ENCODE data around the gene GTF3C2.

GTF3C2 gene, protein sequence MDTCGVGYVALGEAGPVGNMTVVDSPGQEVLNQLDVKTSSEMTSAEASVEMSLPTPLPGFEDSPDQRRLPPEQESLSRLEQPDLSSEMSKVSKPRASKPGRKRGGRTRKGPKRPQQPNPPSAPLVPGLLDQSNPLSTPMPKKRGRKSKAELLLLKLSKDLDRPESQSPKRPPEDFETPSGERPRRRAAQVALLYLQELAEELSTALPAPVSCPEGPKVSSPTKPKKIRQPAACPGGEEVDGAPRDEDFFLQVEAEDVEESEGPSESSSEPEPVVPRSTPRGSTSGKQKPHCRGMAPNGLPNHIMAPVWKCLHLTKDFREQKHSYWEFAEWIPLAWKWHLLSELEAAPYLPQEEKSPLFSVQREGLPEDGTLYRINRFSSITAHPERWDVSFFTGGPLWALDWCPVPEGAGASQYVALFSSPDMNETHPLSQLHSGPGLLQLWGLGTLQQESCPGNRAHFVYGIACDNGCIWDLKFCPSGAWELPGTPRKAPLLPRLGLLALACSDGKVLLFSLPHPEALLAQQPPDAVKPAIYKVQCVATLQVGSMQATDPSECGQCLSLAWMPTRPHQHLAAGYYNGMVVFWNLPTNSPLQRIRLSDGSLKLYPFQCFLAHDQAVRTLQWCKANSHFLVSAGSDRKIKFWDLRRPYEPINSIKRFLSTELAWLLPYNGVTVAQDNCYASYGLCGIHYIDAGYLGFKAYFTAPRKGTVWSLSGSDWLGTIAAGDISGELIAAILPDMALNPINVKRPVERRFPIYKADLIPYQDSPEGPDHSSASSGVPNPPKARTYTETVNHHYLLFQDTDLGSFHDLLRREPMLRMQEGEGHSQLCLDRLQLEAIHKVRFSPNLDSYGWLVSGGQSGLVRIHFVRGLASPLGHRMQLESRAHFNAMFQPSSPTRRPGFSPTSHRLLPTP

DNA sequence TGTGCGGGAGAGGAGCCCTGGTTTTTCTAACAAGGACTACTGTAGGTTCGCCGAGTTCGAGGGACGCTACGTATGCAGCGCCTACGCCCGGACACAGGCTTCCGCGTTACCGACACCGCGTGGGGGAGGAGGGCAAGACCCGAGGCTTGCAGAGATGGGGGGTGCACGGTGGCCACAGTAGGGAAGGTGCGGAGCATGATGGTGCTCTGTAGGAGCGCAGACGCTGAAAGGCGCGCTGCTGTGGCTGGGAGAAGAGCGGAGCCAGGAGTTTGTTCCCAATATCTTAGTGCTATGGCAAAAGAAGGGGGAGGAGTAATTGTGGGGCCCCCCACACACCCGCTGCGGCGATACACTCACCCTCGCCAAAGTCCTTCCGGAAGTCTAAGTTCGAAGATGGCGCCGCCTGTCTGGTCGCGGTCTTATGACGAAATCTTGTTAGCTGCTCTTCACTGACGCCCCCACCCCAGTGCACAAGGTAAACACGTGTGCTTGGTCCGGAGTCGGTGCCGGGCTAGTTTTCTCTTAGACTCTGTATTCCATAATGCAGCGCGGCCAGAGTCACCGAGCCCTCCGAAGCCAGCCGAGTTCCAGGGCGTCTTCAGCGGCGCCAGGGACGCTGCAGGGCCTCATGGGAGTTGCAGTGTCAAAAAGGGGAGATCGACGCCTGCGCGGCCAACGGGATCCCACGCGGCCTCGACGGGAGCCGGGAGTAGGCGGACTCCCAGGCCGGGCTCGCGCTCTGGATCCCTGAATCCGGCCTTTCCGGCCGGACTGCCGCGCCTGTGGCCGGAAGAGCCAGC lies at the start of gene GTF3C2:
Gene GTF3C2 (minus strand): TSS at position 383 of the 800 bp plus-strand sequence. CDS start 13,210 bp downstream, outside the sequence.
- DNase-seq (ENCODE audit: extremely low read depth in 1 of 2, low read depth in 1 of 2), result peak; percentile 78 to 90

DNA sequence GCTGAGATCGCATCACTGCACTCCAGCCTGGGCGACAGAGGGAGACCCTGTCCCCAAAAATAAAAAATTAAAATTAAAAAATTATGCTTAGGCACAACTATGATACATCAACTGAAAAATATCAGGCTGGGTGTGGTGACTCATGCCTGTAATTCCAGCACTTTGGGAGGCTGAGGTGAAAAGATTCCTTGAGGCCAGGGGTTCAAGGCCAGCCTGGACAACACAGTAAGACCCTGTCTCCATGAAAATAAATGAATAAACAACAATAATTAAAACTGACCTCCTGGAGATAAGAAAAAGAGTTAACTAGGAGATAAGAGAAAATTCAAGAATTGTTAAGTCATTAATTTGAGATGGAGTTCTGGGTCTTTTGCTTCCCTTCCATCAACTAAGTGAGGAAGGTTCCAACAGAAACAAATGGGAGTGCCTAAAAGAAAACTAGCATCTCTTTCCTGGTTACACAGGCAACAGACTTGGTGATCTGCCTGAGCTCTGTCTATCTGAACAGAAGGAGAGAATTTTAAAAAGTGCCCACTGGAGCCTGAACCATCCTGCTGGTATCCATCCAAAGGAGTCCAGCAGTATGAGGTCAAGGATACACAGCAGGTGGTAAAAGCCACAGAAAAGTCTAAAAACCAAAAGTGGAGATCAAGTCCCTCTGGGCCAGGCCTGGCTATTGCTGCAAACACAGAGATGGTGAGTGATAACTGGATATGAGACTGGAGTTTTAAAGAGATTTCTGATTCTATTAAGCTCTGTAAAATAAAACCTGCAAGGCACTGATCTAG lies 44.0 kb upstream of the GTF3C2 start:
- DNase-seq (ENCODE audit: extremely low read depth in 1 of 2, low read depth in 1 of 2), result no peak

DNA sequence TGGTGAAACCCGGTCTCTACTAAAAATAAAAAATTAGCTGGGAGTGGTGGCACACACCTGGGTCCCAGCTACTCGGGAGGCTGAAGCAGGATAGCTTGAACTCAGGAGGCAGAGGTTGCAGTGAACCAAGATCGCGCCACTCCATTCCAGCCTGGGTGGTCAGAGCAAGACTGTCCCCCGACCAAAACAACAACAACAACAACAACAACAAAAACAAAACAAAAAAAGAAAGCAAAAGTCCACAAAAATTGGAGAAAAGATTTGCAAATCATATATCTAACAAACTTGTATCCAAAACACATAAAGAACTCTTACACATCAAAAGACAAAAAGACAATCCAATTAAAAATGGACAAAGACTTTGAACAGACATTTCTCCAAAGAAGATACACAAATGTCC lies 42.4 kb upstream of the GTF3C2 start:
- no peak for DNase-seq (ENCODE audit: extremely low read depth in 1 of 2, low read depth in 1 of 2)

DNA sequence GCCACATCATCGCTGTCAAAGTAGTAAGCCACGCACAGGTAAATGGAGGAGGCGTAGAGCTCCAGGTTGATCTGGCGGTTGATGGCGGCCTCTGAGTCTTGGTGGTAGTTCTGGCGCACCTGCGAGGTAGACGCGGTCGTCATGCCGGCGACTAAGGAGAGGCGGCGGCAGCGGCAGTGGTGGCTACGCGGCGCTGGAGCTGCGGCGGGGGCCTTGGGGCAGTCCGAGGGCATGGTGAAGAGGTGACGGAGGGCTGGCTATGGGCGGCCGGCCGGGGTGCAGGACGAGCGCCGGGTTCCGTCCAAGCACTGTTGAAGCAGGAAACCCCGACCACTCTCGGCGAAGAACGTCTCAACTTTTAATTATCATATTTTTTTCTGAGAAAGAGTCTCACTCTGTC lies 36.7 kb upstream of the GTF3C2 start:
- DNase-seq (ENCODE audit: extremely low read depth in 1 of 2, low read depth in 1 of 2), result no peak

DNA sequence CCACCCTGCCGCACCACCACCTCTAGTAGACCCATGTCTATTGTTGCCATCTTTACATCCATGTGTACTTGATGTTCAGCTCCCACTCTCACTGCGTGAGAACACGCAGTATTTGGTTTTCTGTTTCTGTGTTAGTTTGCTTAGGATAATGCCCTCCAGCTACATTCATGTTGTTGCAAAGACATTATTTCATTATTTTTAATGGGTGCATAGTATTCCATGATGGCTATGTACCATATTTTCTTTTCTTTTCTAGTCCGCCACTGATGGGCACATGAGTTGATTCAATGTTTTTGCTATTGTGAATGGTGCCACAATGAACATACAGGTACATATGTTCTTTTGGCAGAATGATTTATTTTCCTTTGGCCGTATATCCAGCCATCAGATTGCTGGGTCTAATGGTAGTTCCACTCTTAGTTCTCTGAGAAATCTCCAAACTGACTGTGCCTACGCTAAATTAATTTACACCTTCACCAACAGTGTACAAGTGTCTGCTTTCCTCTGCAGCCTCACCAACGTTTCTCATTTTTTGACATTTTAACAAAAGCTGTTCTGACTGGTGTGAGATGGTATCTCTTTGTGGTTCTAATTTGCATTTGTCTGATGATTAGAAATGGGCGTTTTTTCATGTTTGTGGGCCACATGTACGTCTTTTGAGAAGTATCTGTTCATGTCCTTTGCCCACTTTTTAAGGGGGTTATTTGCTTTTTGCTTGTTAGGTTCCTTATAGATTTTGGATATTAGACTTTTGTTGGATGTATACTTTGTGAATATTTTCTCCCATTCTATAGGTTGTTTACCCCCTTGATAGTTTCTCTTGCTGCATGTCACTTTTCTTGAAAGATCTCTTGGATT lies 34.5 kb upstream of the GTF3C2 start:
- DNase-seq (ENCODE audit: extremely low read depth in 1 of 2, low read depth in 1 of 2), result no peak

DNA sequence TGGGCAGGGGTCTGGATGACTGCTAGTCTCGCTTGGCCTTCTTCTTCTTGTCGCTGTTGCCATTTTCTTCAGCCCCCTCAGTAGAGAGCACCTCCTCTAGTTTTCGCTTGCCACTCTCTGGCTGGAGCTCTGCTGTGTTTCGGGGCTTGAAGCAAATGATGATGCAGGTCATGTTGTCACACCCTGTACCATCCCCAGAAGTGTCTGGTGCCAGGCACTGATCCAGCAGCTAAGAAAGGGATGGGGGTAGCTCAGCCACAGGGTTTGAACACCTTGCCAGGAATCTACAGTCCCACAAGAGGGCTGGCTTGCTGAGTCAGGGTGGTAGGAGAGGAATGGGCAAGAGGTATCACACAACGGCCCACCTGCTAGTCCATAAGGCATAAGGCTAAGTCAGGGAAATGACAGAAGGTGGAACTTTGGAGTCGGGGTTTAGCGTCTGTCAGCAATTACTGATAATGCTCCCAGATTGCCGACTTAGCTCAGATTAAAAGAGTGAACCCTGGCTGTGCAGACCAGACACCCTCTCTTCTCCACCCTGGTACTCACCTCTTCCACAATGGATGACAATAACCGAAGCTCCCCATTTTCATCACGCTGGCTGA lies 25.1 kb upstream of the GTF3C2 start:
- DNase-seq (ENCODE audit: extremely low read depth in 1 of 2, low read depth in 1 of 2), result no peak

DNA sequence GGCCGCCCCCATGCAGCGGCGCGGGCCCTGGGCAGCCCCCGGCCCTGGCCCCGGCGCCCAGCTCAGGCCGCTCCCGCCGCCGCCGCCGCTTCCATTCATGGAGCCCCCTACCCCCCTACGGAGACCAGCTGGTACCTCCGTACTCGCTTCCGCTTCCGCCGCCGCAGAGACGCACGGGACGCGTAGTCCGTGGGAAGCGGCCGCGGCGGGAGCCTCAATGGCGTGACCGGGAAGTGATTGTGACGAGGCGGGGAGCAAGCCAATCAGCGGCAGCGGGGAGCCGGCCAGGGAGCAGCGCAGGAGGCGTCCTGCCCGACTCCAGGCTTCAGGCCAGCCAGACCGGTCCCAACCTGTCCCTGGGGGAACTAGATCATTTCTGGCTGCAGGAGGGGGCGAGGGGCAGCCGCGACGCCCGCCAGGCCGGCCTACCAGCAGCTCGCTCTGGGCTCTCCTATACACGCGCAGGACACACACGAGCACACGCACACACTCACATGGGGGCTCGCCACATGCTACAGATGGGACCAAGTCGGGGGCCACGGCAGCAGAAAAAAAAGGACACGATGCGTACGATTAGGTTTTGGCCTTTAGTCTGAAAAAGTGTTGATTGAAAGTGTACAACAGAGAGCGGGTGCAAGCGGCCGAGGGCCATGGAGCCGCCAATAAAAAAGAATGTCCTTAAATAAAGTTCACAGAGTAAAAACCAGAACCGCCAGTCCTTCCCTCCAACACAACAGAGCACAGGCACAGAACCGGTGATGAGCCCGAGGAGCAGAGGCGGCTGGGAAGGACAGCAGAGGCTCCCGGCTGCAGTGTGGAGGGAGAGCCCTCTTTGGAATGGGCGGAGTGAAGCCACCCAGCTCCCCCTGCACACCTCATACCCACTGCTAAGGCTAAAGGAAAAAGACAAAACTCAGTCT lies 24.3 kb upstream of the GTF3C2 start, which contains the start of gene ZNF513:
Gene ZNF513 (minus strand): TSS at position 109 of the 920 bp plus-strand sequence. CDS start 208 bp downstream, outside the sequence.
- peak; percentile 81 to 88 for DNase-seq (ENCODE audit: extremely low read depth in 1 of 2, low read depth in 1 of 2)

DNA sequence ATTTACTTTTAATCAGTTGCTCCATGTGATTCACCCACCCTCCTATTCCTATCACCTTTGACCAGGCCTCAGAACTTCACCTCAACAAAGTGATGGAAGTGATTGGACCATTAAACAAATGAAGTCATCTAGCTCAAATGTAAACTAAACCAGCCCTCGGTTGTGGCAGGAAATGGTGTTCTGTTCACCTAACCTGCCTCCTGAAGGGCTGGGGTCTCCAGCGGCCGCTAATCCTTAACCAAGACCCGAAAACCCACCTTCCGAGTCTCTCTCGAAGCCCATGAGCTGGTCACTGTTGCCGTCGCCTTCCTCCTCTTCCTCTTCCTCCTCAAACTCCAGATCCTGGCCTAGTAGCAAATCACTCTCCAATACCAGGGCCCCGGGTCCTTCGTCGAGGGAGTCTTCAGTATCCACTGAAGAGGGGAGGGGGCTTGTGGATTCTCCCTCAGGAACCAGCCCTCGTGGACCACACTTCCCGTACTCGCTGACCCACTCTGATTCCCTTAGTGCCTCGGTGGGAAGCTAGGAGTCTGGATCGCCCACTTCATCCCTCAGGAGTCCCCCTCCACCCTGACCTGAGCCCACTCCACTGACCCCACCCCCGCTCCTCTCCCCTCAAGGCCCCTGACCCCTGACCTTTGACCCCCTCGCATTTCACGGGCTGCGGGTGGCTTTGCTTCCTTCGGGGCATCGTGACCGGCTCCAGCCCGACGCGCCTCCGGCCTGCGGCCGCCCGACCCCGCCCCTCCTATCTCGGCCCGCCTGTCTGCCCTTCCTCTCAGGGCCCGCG lies 23.5 kb upstream of the GTF3C2 start:
- DNase-seq (ENCODE audit: extremely low read depth in 1 of 2, low read depth in 1 of 2), result no peak

DNA sequence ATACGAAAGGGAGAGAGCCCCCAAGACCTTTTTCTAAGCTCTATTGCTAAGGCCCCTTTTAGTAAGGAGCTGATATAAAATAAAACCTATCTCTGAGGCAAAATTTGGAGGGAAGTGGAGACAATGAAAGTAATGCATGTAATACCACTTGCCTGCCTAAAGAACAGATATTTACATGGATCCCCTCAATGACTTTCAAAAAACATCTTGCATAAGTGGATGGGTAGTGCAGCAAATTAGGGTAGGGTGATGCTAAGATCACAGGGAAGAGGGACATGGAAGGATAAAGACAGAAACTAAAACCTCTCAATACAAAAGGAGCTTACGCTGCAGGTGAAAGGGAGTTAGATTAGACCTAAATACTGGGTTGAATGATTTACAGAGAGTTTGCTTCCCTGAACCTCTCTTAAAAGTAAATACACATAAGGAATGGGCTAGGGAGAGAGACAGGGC lies 22.8 kb upstream of the GTF3C2 start:
- no peak for DNase-seq (ENCODE audit: extremely low read depth in 1 of 2, low read depth in 1 of 2)

DNA sequence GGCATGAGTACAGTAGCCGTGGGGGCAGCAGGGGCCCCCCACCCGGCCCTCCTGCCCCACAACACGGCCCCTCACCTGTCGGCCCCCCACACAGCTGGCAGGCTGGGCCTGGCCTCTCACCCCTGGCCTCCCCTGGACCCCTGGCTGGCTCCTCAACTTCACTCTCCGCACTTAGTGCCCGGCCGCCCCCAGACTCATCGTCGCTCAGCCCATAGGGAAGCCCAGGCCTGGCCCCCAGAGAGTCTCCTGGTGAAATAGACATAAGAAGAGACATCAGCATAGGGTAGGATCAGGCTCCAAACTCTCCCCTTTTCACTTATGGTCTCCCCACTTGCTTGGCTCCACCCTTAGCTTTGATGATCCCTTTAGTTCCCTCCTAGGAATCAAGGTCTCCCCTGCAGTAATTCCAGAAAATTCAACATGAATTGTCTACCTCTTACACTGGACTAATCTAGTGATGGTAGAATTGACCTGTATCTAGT lies 22.3 kb upstream of the GTF3C2 start:
- no peak for DNase-seq (ENCODE audit: extremely low read depth in 1 of 2, low read depth in 1 of 2)

DNA sequence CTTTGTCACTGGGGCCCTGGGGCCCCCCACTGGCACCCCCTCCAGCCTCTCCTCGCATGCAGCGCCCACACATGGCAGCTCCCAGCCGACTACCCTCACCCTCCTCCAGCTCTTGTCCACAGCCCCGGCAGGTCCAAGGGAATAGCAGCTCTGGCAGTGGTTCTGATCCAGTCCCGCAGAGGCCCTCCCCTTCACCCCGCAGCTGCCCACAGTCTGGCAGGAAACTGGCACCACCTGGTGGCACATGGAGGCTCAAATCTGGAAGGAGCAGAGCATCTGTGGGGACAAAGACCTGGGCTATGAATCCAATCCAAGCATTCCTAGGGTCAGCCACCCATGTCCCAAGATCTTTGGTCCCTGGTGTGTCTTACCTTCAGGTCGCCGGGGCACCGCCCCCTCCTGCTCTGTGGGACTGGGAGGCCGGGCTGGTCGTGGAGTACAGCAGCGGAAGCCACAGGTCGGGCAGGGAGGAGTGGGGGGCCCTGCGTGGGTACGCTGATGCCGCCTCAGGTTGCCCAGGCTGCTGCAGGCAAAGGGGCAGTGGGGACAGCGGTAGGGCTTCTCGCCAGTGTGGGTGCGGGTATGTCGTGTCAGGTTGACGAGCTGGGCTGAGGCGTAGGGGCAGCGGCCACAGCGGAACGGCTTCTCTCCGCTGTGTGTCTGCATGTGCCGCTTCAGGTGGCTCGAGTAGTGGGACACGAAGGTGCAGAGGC lies 21.7 kb upstream of the GTF3C2 start:
- no peak for DNase-seq (ENCODE audit: extremely low read depth in 1 of 2, low read depth in 1 of 2)

DNA sequence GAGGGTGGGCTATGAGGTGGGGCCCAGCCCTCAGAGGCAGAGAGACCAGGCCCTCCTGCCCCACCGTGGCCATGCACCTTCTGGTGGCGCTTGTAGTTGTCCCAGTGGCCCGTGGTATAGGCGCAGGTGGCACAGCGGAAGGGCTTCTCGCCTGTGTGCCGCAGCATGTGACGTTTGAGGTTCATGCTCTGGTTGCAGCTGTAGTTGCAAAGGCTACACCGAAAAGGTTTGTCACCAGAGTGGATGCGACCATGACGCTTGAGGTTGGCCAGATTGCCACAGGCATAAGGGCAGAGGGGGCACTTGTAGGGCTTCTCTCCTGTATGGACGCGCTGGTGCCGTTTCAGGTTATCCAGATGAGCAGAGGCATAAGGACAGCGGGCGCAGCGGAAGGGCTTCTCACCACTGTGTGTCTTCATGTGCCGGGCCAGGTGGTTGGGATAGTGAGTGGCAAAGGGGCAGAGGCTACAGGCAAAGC lies 21.1 kb upstream of the GTF3C2 start:
- DNase-seq (ENCODE audit: extremely low read depth in 1 of 2, low read depth in 1 of 2), result no peak

DNA sequence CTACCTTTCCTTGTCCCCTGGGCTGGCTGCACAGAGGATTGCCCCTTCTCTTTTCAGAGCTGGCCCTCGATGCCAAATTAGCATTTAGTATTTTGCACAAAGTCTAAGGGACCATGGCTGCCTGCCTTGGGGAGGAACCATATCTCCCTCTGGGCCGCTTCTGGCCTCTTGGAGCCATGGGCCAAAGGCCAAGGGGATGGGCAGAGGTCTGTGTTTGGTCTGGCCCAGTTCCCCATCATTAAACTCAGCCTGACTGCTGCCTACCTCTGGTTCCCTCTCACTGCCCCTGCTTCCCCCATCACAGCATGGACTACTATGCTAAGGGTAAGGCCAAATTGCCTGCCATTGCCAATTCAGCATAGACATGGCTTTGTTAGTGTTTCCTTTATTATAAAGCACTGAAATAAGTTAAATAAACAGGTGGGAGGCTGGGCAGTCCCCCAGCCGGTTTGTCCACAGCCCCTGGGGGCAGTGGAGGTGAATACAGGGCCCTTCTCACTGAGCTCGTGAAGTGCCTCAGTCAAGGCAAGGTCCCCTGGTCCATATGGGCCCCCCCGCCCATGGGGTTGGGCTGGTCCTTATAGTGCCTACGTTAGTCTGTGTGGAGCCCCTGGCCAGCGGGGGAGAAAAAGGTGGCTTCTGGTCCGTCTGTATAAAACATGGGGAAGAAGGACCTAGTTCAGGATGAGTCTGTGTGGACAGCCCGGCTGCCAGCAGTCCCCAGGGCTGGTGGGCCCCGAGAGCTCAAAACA lies 20.5 kb upstream of the GTF3C2 start:
- DNase-seq (ENCODE audit: extremely low read depth in 1 of 2, low read depth in 1 of 2), result no peak

DNA sequence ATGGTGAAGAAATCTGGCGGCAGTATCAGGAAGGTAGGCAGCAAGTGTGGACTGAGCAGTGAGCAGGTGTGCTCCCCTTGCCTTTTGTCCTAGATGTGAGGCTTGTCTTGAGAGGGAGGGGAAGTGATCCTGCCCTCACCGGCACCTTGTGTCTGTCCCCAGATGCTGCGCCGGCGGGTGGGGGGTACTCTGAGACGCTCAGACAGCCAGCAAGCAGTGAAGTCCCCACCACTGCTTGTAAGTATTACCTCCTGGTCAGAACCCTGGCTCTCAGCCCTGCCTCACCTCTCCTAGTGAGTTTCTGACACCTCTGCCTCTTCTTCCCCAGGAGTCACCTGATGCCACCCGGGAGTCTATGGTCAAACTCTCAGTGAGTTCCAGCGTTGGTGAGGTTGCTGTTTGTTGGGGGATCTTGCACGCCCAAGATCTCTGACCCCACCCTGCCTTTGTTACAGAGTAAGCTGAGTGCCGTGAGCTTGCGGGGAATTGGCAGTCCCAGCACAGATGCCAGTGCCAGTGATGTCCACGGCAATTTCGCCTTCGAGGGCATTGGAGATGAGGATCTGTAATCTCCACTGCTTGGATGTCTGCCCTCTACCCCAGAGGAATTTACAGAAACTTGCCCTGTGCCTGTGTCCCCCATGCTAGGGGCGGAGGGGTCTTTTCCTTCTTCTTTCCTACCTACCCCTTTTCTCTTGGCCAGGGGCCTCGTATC lies 19.7 kb upstream of the GTF3C2 start:
- no peak for DNase-seq (ENCODE audit: extremely low read depth in 1 of 2, low read depth in 1 of 2)

All from stimulated activated CD8-positive, alpha-beta memory T cell treated with anti-CD3 and anti-CD28 coated beads, Interleukin-7, amount 100 ng/mL, for 48 hours (primary cell).